Liver (tissue), 9 donors: ENCODE results near the gene KYAT1. TPM values are rescaled to one million over a fixed set of nuclear protein-coding genes. Genes with fewer than 3 reads are reported as not detected.

Source experiments
- DNase-seq: peaks from one replicate; pipeline ENCODE4 v3.0.0-alpha.2; 2017; ENCODE audit warnings: low spot score
- H3K27ac ChIP-seq, 2 donors: one replicate each; pipeline ENCODE4 v1.7.0; 2013; ENCODE audit warnings: inconsistent platforms in 2 of 2, low read length in 2 of 2, control low read depth in 1 of 2, low read depth in 1 of 2, mild to moderate bottlenecking in 1 of 2
- H3K27me3 ChIP-seq, 4 donors: one replicate each; pipeline versions ENCODE4 v1.6.1 to v1.7.0; 2013; ENCODE audit warnings: low read length in 3 of 4, inconsistent platforms in 1 of 4, mild to moderate bottlenecking in 1 of 4, moderate library complexity in 1 of 4; ENCODE audit not compliant: control insufficient read depth in 4 of 4, insufficient read depth in 4 of 4
- H3K36me3 ChIP-seq, 4 donors: one replicate each; pipeline versions ENCODE4 v1.6.1 to v1.7.0; 2013; ENCODE audit warnings: low read length in 3 of 4, mild to moderate bottlenecking in 3 of 4, low read depth in 1 of 4, moderate library complexity in 1 of 4; ENCODE audit not compliant: control insufficient read depth in 4 of 4, insufficient read depth in 3 of 4
- H3K4me1 ChIP-seq, 4 donors: one replicate each; pipeline versions ENCODE4 v1.6.1 to v1.7.0; 2013; ENCODE audit warnings: low read length in 3 of 4, mild to moderate bottlenecking in 3 of 4, moderate library complexity in 1 of 4; ENCODE audit not compliant: control insufficient read depth in 4 of 4, insufficient read depth in 4 of 4
- H3K4me3 ChIP-seq, 3 donors: one replicate each; pipeline versions ENCODE4 v1.6.1 to v1.7.0; 2013; ENCODE audit warnings: low read length in 3 of 3, control low read depth in 1 of 3, low read depth in 1 of 3, mild to moderate bottlenecking in 1 of 3
- H3K9ac ChIP-seq, 2 donors: one replicate each; pipeline ENCODE4 v1.7.0; 2013; ENCODE audit warnings: low read length in 2 of 2, mild to moderate bottlenecking in 2 of 2, moderate library complexity in 2 of 2, control low read depth in 1 of 2, low read depth in 1 of 2
- H3K9me3 ChIP-seq, 4 donors: one replicate each; pipeline versions ENCODE4 v1.6.1 to v1.7.0; 2013; ENCODE audit warnings: low read length in 3 of 4; ENCODE audit not compliant: control insufficient read depth in 4 of 4
- FOXA1 ChIP-seq: IDR thresholded peaks from 2 replicates; pipeline ENCODE4 v1.6.1; 2016; ENCODE audit warnings: antibody characterized with exemption
- GABPA ChIP-seq, 2 donors: IDR thresholded peaks in 1 of 2; conservative IDR thresholded peaks in 1 of 2; 2 replicates each; pipeline ENCODE4 v1.6.1; 2016; ENCODE audit warnings: antibody characterized with exemption in 2 of 2, mild to moderate bottlenecking in 1 of 2, moderate library complexity in 1 of 2
- HNF4A ChIP-seq, 2 donors: conservative IDR thresholded peaks; 2 replicates each; pipeline ENCODE4 v1.6.1; 2016; ENCODE audit warnings: antibody characterized with exemption in 2 of 2, mild to moderate bottlenecking in 2 of 2
- HNF4G ChIP-seq: IDR thresholded peaks from 2 replicates; pipeline ENCODE4 v1.6.1; 2016; ENCODE audit warnings: antibody characterized with exemption
- JUND ChIP-seq, 2 donors: IDR thresholded peaks; 2 replicates each; pipeline ENCODE4 v1.6.1; 2016; ENCODE audit warnings: antibody characterized with exemption in 2 of 2
- NR2F2 ChIP-seq: IDR thresholded peaks from 2 replicates; pipeline ENCODE4 v1.6.1; 2016; ENCODE audit warnings: antibody characterized with exemption
- REST ChIP-seq: IDR thresholded peaks from 2 replicates; pipeline ENCODE4 v1.6.1; 2016; ENCODE audit warnings: antibody characterized with exemption, mild to moderate bottlenecking
- RXRA ChIP-seq, 2 donors: IDR thresholded peaks; 2 replicates each; pipeline ENCODE4 v1.6.1; 2017 to 2018; ENCODE audit warnings: antibody characterized with exemption in 2 of 2, mild to moderate bottlenecking in 1 of 2
- YY1 ChIP-seq: IDR thresholded peaks from 2 replicates; pipeline ENCODE4 v1.6.1; 2016; ENCODE audit warnings: antibody characterized with exemption, mild to moderate bottlenecking
- ZBTB33 ChIP-seq: IDR thresholded peaks from 2 replicates; pipeline ENCODE4 v1.6.1; 2016; ENCODE audit warnings: antibody characterized with exemption
- WGBS: extraction: QIAGEN DNeasy Blood & Tissue Kit; methylation state at CpG from one replicate; pipeline ENCODE4 v1.1.7; 2013; 5-methylcytosine and 5-hydroxymethylcytosine counted together
- polyA plus RNA-seq, 2 donors: library from polyadenylated mRNA; stranded (reverse) in 1 of 2; unstranded in 1 of 2; fragments of 200-250 nt in 1 of 2; fragments of >200 nt in 1 of 2; fragmentation: Nextera tagmentation in 1 of 2; extraction: Ambion mirVana in 1 of 2; gene quantifications; one replicate each; pipeline versions ENCODE4 v1.2.1 to v1.2.3, GENCODE V29; 2013 to 2015
- total RNA-seq, 2 donors: library from RNA; depleted of rRNA; stranded (reverse); fragments of >200 nt; gene quantifications; one replicate each; pipeline ENCODE4 v1.2.3, GENCODE V29; 2014
- TF ChIP-seq, protein P1 (sequence below): fragments of 150-350 bp; IDR thresholded peaks from 2 replicates; pipeline ENCODE4 v1.5.1; 2017; ENCODE audit warnings: improper control_type of control experiment, low read depth, low read length; ENCODE audit not compliant: missing input control
- TF ChIP-seq, protein P2 (sequence below): IDR thresholded peaks from 2 replicates; pipeline ENCODE4 v1.6.1; 2016; ENCODE audit warnings: antibody characterized with exemption
- TF ChIP-seq, protein P3 (sequence below): IDR thresholded peaks from 2 replicates; pipeline ENCODE4 v1.6.1; 2016; ENCODE audit warnings: antibody characterized with exemption
- donor health status: healthy.
- donor health status: healthy.
- donor health status: healthy.
- donor health status: healthy.
- donor health status: healthy.

KYAT1 gene
- total and polyA plus RNA-seq, 4 donors = 3.8 to 8.1 (median 7.4) TPM

DNA sequence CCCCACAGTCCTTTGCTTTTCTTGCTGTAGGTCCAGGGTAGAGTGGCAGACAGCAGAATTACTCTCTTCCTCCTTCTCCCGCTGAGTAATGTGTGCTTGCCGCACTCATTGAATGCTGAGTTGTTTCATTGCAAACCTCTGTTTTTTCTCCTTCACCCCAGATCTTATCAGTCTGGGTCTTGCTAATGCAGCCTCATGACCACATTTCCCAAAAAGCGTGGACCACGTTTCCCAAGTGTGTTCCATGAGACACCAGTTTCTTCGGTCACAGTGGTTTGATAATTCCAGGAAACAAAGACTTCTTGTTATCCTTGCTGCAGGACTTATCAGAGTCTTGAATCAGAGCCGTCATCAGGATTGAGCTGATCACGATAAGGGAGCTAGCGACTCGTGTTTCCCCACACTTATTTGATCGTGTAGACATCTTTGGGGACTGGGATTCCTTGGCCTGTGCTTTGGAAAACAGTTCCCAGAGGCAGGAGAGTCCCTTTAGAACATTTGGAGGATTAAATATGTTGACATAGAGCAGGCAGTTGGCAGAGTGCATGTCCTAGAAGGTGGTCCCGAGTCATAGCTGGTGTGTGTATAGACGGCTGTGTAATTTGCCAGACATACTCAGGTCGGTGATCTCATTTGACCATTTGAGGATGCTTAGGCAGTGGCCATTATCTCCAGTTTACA lies 4.6 kb upstream of the KYAT1 start:
- Histone ChIP-seq H3K4me1 (peaks cover 9 to 35% (median 23%) of the 10 kb centered on the region in 4 donors), H3K9me3 (no peaks in the 10 kb centered on the region), H3K27me3 (no peaks in the 10 kb centered on the region), H3K4me3 (no peak overlapping the region), H3K36me3 (peaks cover 7 to 28% (median 19%) of the 10 kb centered on the region in 4 donors), H3K27ac (no peak overlapping the region), H3K9ac (no peak overlapping the region)
- DNase-seq = no peak
- TF ChIP-seq JUND (IDR thresholded peaks at IDR 0.05) = no peak
- no peak for TF ChIP-seq YY1
- TF ChIP-seq, protein P1, sequence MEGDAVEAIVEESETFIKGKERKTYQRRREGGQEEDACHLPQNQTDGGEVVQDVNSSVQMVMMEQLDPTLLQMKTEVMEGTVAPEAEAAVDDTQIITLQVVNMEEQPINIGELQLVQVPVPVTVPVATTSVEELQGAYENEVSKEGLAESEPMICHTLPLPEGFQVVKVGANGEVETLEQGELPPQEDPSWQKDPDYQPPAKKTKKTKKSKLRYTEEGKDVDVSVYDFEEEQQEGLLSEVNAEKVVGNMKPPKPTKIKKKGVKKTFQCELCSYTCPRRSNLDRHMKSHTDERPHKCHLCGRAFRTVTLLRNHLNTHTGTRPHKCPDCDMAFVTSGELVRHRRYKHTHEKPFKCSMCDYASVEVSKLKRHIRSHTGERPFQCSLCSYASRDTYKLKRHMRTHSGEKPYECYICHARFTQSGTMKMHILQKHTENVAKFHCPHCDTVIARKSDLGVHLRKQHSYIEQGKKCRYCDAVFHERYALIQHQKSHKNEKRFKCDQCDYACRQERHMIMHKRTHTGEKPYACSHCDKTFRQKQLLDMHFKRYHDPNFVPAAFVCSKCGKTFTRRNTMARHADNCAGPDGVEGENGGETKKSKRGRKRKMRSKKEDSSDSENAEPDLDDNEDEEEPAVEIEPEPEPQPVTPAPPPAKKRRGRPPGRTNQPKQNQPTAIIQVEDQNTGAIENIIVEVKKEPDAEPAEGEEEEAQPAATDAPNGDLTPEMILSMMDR = no peak
- no peak for TF ChIP-seq HNF4G
- no peak for TF ChIP-seq GABPA (IDR thresholded peaks at IDR 0.05 in 1 of 2, conservative IDR thresholded peaks at IDR 0.05 in 1 of 2)
- 77% methylated on average over 13 of the region's 13 CpGs for WGBS

DNA sequence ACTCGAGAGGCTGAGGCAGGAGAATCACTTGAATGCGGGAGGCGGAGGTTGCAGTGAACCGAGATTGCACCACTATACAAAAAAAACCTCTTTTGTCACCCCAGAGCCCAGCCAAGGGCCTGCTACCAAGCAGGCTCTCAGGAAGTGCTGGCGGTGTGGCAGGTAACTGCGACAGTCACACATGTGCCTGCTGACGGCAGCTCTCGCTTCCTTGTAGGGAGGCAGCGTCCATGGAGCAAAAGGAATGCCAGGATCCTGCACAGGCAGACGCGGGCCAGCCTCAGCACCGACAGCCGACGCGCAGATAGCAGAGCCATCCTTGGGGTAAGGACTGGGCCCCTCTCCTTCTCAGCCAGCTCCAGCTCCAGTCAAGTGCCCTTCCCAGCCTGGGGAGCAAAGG lies 4.0 kb upstream of the KYAT1 start:
- Histone ChIP-seq H3K9ac (no peak overlapping the region), H3K27ac (no peak overlapping the region), H3K27me3 (no peaks in the 10 kb centered on the region), H3K36me3 (peaks cover 7 to 28% (median 19%) of the 10 kb centered on the region in 4 donors), H3K9me3 (no peaks in the 10 kb centered on the region), H3K4me1 (peaks cover 10 to 35% (median 24%) of the 10 kb centered on the region in 4 donors), H3K4me3 (no peak overlapping the region)
- no peak for DNase-seq
- TF ChIP-seq FOXA1 = no peak
- TF ChIP-seq HNF4A (conservative IDR thresholded peaks at IDR 0.05) = no peak
- TF ChIP-seq YY1 = no peak
- no peak for TF ChIP-seq GABPA (IDR thresholded peaks at IDR 0.05 in 1 of 2, conservative IDR thresholded peaks at IDR 0.05 in 1 of 2)
- no peak for TF ChIP-seq RXRA (IDR thresholded peaks at IDR 0.05)
- TF ChIP-seq ZBTB33 = no peak
- TF ChIP-seq NR2F2 = no peak
- no peak for TF ChIP-seq REST
- TF ChIP-seq HNF4G = no peak
- TF ChIP-seq, protein P2, sequence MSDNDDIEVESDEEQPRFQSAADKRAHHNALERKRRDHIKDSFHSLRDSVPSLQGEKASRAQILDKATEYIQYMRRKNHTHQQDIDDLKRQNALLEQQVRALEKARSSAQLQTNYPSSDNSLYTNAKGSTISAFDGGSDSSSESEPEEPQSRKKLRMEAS = no peak
- TF ChIP-seq, protein P3, sequence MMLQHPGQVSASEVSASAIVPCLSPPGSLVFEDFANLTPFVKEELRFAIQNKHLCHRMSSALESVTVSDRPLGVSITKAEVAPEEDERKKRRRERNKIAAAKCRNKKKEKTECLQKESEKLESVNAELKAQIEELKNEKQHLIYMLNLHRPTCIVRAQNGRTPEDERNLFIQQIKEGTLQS = no peak
- WGBS = 92% methylated on average over 15 of the region's 15 CpGs
